HuH-7.5 (cell line): ENCODE data around the gene KLHL29.

Experiments used
- DNase-seq: peaks from one replicate; pipeline ENCODE4 v3.0.0; 2011; ENCODE audit warnings: low spot score

KLHL29 gene

GRCh38 chr2:23423062-23423872 lies 38.3 kb downstream of the KLHL29 start:
- DNase-seq: no peak

- no peak for DNase-seq
These were observed 39.1 kb downstream of the KLHL29 start for GRCh38 chr2:23423873-23424680.

GRCh38 chr2:23425338-23425871 lies 40.4 kb downstream of the KLHL29 start:
- DNase-seq: no peak

DNA sequence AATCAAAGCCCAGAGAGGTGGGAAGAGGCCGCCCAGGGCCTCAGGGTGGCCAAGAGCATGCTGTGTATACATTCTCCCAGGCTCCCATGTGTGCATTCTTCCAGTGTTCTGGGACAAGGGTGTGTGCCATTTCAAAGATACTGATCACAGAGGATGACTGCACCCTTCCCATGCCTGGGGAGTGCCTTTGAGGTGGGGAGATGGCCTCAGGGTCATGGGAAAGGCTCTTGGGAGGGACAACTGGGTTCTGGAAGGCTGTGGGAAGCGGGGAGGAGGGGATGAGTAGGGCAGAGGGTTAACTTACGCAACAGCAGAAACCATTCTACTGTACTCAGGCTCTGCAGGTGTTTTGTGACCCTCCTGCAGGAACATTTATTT lies 40.9 kb downstream of the KLHL29 start:
- DNase-seq: no peak

- no peak for DNase-seq
These were observed 41.4 kb downstream of the KLHL29 start for GRCh38 chr2:23426263-23426905.

DNA sequence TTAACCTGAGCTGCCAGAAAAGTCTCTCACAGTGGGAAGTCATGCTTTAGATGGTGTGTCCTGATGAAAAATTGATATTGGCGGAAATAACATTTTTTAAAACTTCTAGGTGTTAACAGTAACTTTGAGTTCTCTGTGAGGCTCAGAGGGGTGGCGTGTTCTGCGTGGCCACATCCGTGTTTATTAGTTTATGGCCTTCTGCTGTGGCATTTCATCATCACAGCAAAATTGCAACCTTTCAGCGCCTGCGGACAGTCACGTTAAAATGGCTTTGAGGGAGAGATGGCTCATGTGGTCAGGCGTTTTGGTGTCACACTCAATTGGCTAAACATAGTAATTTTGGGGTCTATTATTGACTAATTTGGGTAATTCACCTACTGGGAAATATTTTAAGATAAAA lies 42.4 kb downstream of the KLHL29 start:
- no peak for DNase-seq

- DNase-seq: no peak
These were observed 43.0 kb downstream of the KLHL29 start for GRCh38 chr2:23427976-23428375.

- DNase-seq: no peak
These were observed 44.1 kb downstream of the KLHL29 start for GRCh38 chr2:23429036-23429435.

DNA sequence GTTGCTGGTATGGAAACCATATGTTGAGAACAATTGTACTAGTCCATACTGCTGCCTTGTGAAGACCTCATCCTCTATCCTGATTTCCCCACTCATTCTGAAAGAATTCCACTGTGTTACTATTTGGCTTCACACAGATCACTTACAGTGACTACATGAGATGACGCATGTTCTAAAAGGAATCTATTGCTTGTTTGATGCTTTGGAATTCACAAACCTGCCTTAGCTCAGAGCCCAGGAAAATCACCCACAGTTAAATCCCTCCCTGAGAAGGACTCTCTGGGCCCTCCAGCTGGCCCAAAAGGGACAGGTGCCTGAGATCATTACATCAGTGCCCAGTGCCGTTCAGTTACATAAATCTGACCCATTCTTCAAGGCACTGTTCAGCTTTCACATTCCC lies 45.3 kb downstream of the KLHL29 start:
- no peak for DNase-seq

GRCh38 chr2:23432531-23432930 lies 47.6 kb downstream of the KLHL29 start:
- no peak for DNase-seq

DNA sequence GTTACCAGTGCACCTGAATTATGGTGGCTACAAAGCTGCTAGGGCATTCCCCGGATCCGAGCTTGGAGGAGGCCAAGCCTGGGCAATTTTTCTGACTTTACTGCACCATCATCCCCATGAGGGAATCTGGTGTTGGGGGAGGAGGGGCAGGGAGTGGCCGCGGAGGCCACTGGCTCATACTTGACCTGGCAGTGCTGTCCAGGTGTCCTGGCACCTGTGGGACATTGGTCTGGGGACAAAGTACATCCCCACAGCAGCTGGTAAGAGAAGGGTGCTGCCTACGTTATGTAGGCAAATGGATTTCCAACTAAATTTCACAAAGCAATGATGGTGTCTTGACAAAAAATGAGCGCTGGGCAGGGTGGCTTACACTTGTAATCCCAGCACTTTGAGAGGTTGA lies 48.3 kb downstream of the KLHL29 start:
- DNase-seq: no peak

GRCh38 chr2:23434721-23435121 lies 49.7 kb downstream of the KLHL29 start:
- DNase-seq: no peak

- no peak for DNase-seq
These were observed 50.5 kb downstream of the KLHL29 start for GRCh38 chr2:23435250-23436035.

GRCh38 chr2:23436346-23437098 lies 51.5 kb downstream of the KLHL29 start:
- no peak for DNase-seq

GRCh38 chr2:23441414-23441813 lies 56.4 kb downstream of the KLHL29 start:
- no peak for DNase-seq

DNA sequence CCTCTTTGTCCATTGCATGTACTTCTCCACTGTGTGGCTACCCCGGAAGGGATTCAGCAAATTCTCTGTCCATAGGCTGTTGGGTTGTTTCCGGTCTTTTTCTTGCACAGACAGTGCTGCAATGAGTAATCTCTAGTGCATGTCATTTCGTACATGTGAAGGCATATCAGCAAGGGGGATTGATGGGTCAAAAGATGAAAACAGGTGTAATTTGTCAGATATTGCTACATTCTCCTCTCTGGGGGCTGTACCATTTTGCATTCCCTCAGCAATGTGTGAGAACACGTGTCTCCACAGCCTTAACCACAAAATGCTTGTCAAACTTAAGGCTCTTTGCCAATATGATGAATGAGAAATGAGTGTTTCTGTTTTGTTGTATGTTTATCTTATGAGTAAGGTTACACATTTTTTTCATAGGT lies 60.5 kb downstream of the KLHL29 start:
- no peak for DNase-seq

GRCh38 chr2:23446916-23447315 lies 61.9 kb downstream of the KLHL29 start:
- no peak for DNase-seq

DNA sequence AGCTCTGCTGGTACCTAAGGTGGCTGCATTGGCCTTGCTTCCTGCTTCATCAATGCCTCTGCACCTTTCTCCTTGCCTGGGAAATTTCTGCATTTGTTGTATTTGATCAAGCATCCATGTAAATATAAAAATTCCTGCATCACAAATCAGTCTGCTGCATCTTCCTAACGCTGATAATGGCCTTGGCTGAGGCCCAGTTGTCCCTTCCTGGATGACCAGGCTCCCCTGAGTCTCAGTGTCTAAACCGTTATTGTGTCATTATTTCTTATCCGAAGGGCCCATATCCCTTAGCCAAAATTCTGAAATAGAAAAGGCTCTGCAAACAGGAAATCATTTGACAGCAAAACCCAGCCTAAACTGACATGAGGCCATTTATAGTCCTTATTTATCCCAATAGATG lies 62.4 kb downstream of the KLHL29 start:
- no peak for DNase-seq

- no peak for DNase-seq
These were observed 63.9 kb downstream of the KLHL29 start for GRCh38 chr2:23448906-23449305.

DNA sequence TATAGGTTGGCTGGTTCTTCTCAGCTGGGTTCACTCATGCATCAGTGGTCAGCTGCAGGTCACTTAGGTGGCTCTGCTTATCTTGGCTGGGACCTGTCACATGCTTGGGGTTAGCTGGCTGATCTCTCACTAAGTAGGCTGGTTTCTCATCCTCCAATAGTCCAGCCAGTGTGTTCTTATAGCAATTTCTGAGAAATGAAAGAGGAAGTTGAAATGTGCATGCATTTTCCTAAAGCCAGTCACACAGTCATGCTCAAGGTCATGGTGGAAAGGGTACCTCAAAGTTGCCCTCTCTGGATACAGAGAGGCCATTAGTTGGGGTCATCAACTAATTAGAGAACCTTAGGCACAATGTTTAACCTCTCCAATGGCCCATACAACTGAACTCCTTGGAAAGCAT lies 64.4 kb downstream of the KLHL29 start:
- DNase-seq: no peak

GRCh38 chr2:23449831-23450331 lies 64.9 kb downstream of the KLHL29 start:
- DNase-seq: no peak
